Neuronal stem cell (in vitro differentiated cells): ENCODE data around the gene STK11IP.

Source experiments
- DNase-seq: peaks from one replicate; pipeline ENCODE4 v3.0.0-alpha.2; 2013; ENCODE audit warnings: low spot score
- H2AFZ ChIP-seq: one replicate; pipeline ENCODE4 v1.6.1; 2013; ENCODE audit warnings: mild to moderate bottlenecking, low read length, inconsistent platforms
- H2AK5ac ChIP-seq: 2 replicates; pipeline ENCODE4 v1.6.1; 2013; ENCODE audit warnings: low read depth, mild to moderate bottlenecking, inconsistent platforms, low read length, moderate library complexity, mixed read lengths
- H2BK120ac ChIP-seq: 2 replicates; pipeline ENCODE4 v1.6.1; 2013; ENCODE audit warnings: low read depth, mild to moderate bottlenecking, inconsistent platforms, low read length, moderate library complexity, mixed read lengths
- H2BK12ac ChIP-seq: one replicate; pipeline ENCODE4 v1.6.1; 2013; ENCODE audit warnings: low read length, inconsistent platforms
- H2BK15ac ChIP-seq: 2 replicates; pipeline ENCODE4 v1.6.1; 2013; ENCODE audit warnings: mild to moderate bottlenecking, low read length, inconsistent platforms, mixed read lengths
- H2BK5ac ChIP-seq: one replicate; pipeline ENCODE4 v1.6.1; 2013; ENCODE audit warnings: inconsistent platforms, mild to moderate bottlenecking, low read length, moderate library complexity
- H3K14ac ChIP-seq: one replicate; pipeline ENCODE4 v1.6.1; 2013; ENCODE audit warnings: low read length, inconsistent platforms
- H3K18ac ChIP-seq: 2 replicates; pipeline ENCODE4 v1.6.1; 2013; ENCODE audit warnings: low read length, inconsistent platforms
- H3K23ac ChIP-seq: 2 replicates; pipeline ENCODE4 v1.6.1; 2013; ENCODE audit warnings: low read depth, mild to moderate bottlenecking, mixed read lengths, low read length, inconsistent platforms; ENCODE audit not compliant: poor library complexity
- H3K27ac ChIP-seq: replicated peaks from 3 replicates; pipeline ENCODE4 v1.5.1; 2013; ENCODE audit warnings: low read length, inconsistent platforms
- H3K27me3 ChIP-seq, 3 experiments: 2 replicates each; pipeline ENCODE4 v1.6.1; 2013; ENCODE audit warnings: low read length in 3 of 3, mild to moderate bottlenecking in 2 of 3, inconsistent platforms in 1 of 3, low read depth in 1 of 3, mixed read lengths in 1 of 3, moderate library complexity in 1 of 3; ENCODE audit not compliant: control insufficient read depth in 3 of 3, insufficient read depth in 3 of 3
- H3K36me3 ChIP-seq, 2 donors: replicated peaks in 1 of 2; 2 replicates each; pipeline ENCODE4 v1.6.1; 2013; ENCODE audit warnings: low read length in 2 of 2; ENCODE audit not compliant: control insufficient read depth in 2 of 2, insufficient read depth in 2 of 2
- H3K4ac ChIP-seq: 2 replicates; pipeline ENCODE4 v1.6.1; 2013; ENCODE audit warnings: inconsistent platforms, mild to moderate bottlenecking, low read length, moderate library complexity
- H3K4me1 ChIP-seq, 2 donors: 1 replicate in 1 of 2; 2 replicates in 1 of 2; pipeline ENCODE4 v1.6.1; 2013; ENCODE audit warnings: low read length in 2 of 2, low read depth in 1 of 2; ENCODE audit not compliant: control insufficient read depth in 2 of 2, insufficient read depth in 1 of 2
- H3K4me2 ChIP-seq: one replicate; pipeline ENCODE4 v1.6.1; 2013; ENCODE audit warnings: mild to moderate bottlenecking, low read length, inconsistent platforms; ENCODE audit not compliant: insufficient read depth, poor library complexity, severe bottlenecking
- H3K4me3 ChIP-seq, 2 donors: 2 replicates each; pipeline ENCODE4 v1.5.1; 2013; ENCODE audit warnings: low read length in 2 of 2, mild to moderate bottlenecking in 2 of 2, inconsistent platforms in 1 of 2, moderate library complexity in 1 of 2
- H3K79me1 ChIP-seq: one replicate; pipeline ENCODE4 v1.6.1; 2013; ENCODE audit warnings: low read depth, mild to moderate bottlenecking, inconsistent platforms, low read length, moderate library complexity
- H3K9ac ChIP-seq: one replicate; pipeline ENCODE4 v1.6.1; 2013; ENCODE audit warnings: mild to moderate bottlenecking, low read depth, low read length, inconsistent platforms; ENCODE audit not compliant: poor library complexity
- H3K9me3 ChIP-seq, 2 donors: replicated peaks in 1 of 2; 2 replicates each; pipeline versions ENCODE3 to v1.6.1; 2013; ENCODE audit warnings: low read length in 2 of 2, mild to moderate bottlenecking in 2 of 2, inconsistent platforms in 1 of 2, low read depth in 1 of 2, mixed read lengths in 1 of 2, moderate library complexity in 1 of 2; ENCODE audit not compliant: control insufficient read depth in 2 of 2, insufficient read depth in 1 of 2
- H4K8ac ChIP-seq: one replicate; pipeline ENCODE4 v1.6.1; 2013; ENCODE audit warnings: low read depth, mild to moderate bottlenecking, inconsistent platforms, low read length, moderate library complexity
- H4K91ac ChIP-seq: one replicate; pipeline ENCODE4 v1.6.1; 2013; ENCODE audit warnings: low read length, low read depth, mild to moderate bottlenecking, inconsistent platforms; ENCODE audit not compliant: poor library complexity
- WGBS, 2 donors: extraction: QIAGEN DNeasy Blood & Tissue Kit; methylation state at CpG; one replicate each; pipeline ENCODE4 v1.1.7; 2013; ENCODE audit warnings: missing lambda C conversion rate in 2 of 2, mixed read lengths in 1 of 2; ENCODE audit not compliant: insufficient read length in 2 of 2, insufficient replicate concordance in 1 of 2; ENCODE audit errors: extremely low coverage in 2 of 2; 5-methylcytosine and 5-hydroxymethylcytosine counted together

The STK11IP gene

GRCh38 chr2:219636941-219637841 is 39.5 kb downstream of the STK11IP start:
- H4K8ac ChIP-seq, result peak overlapping the region; percentile 48
- peaks cover 0 to 4% of the 10 kb centered on the region in 2 donors for H3K9me3 ChIP-seq
- H3K23ac ChIP-seq, result peak overlapping the region; percentile 40
- H2BK15ac ChIP-seq, result no peak overlapping the region
- no peak overlapping the region for H3K4ac ChIP-seq
- no peak overlapping the region for H2AFZ ChIP-seq
- no peak overlapping the region for H3K4me2 ChIP-seq
- H3K79me1 ChIP-seq, result peaks cover 1% of the 10 kb centered on the region
- no peak overlapping the region for H3K18ac ChIP-seq
- no peaks in the 10 kb centered on the region for H3K27me3 ChIP-seq
- H3K4me3 ChIP-seq, result peak overlapping the region in 1 of 2 donors; percentile 56
- no peak overlapping the region for H3K14ac ChIP-seq
- no peak overlapping the region for H3K27ac ChIP-seq
- no peak for DNase-seq
- peak overlapping the region; percentile 66 for H2BK12ac ChIP-seq
- H4K91ac ChIP-seq, result no peak overlapping the region
- peaks cover 0 to 4% of the 10 kb centered on the region in 2 donors for H3K4me1 ChIP-seq
- no peak overlapping the region for H2BK120ac ChIP-seq
- H2BK5ac ChIP-seq, result no peak overlapping the region
- H2AK5ac ChIP-seq, result peak overlapping the region; percentile 83
- 100% methylated on average over 1 to 2 of the region's 13 CpGs for WGBS, 2 donors
- peak overlapping the region; percentile 55 for H3K9ac ChIP-seq
- H3K36me3 ChIP-seq, result peaks cover 0 to 1% of the 10 kb centered on the region in 2 donors

- Histone ChIP-seq H3K14ac (no peak overlapping the region), H3K4me1 (peaks cover 2 to 6% of the 10 kb centered on the region in 2 donors), H4K91ac (no peak overlapping the region), H2BK12ac (no peak overlapping the region), H2BK15ac (no peak overlapping the region), H3K4me3 (no peak overlapping the region), H4K8ac (no peak overlapping the region), H3K4me2 (no peak overlapping the region), H3K79me1 (peaks cover 1% of the 10 kb centered on the region), H3K36me3 (no peaks in the 10 kb centered on the region), H3K27me3 (no peaks in the 10 kb centered on the region), H2AFZ (no peak overlapping the region), H3K27ac (no peak overlapping the region), H3K23ac (no peak overlapping the region), H2BK5ac (peak overlapping the region; percentile 31), H3K9me3 (peaks cover 0 to 4% of the 10 kb centered on the region in 2 donors), H3K18ac (peak overlapping the region; percentile 54), H3K4ac (peak overlapping the region; percentile 17), H2BK120ac (no peak overlapping the region), H3K9ac (peak overlapping the region; percentile 55), H2AK5ac (peak overlapping the region; percentile 83)
- no CpG with 5 or more reads among the region's 9 CpGs for WGBS, 2 donors
- DNase-seq, result no peak
Observed at GRCh38 chr2:219637842-219638185, 40.2 kb downstream of the STK11IP start.

- peak overlapping the region; percentile 8 for H2AK5ac ChIP-seq
- H3K79me1 ChIP-seq, result peaks cover 1% of the 10 kb centered on the region
- H2BK15ac ChIP-seq, result peak overlapping the region; percentile 45
- no peak overlapping the region for H2AFZ ChIP-seq
- H3K23ac ChIP-seq, result no peak overlapping the region
- H3K27me3 ChIP-seq, result peaks cover 0 to 4% (median 0%) of the 10 kb centered on the region in 3 experiments
- no CpG with 5 or more reads among the region's 17 CpGs for WGBS, 2 donors
- DNase-seq, result no peak
- H4K8ac ChIP-seq, result no peak overlapping the region
- H3K27ac ChIP-seq, result no peak overlapping the region
- no peak overlapping the region for H3K4me2 ChIP-seq
- no peak overlapping the region for H3K4ac ChIP-seq
- H3K14ac ChIP-seq, result no peak overlapping the region
- no peak overlapping the region for H3K4me3 ChIP-seq
- no peak overlapping the region for H4K91ac ChIP-seq
- H3K9me3 ChIP-seq, result peaks cover 0 to 4% of the 10 kb centered on the region in 2 donors
- H2BK12ac ChIP-seq, result no peak overlapping the region
- H3K4me1 ChIP-seq, result peaks cover 3 to 6% of the 10 kb centered on the region in 2 donors
- H2BK5ac ChIP-seq, result peak overlapping the region; percentile 31
- no peak overlapping the region for H2BK120ac ChIP-seq
- peak overlapping the region; percentile 54 for H3K18ac ChIP-seq
- H3K9ac ChIP-seq, result peak overlapping the region; percentile 15
- no peaks in the 10 kb centered on the region for H3K36me3 ChIP-seq
Observed at GRCh38 chr2:219638217-219638947, 40.7 kb downstream of the STK11IP start.
